PC-3 (cell line): ENCODE measurements around the gene SHROOM3. TPM values are rescaled to one million over a fixed set of nuclear protein-coding genes. Genes with fewer than 3 reads are reported as not detected.

Source experiments
- ATAC-seq: fragments of 200-7000 bp; cut with Tn5 transposase; 2 replicates; pipeline ENCODE4 v1.9.1; 2020; ENCODE audit warnings: mild to moderate bottlenecking, moderate library complexity
- BruUV-seq: library from RNA; stranded (reverse); fragments of 400-500 nt; replicated peaks from 2 replicates; lab custom pipeline; 2021; lab: Mats Ljungman, UMichigan
- CTCF ChIA-PET: fragments of 300-600 bp; sonication (Branson Sonifier 250); formaldehyde crosslinking; loops from one replicate; lab custom pipeline; 2022; ENCODE audit warnings: antibody characterized with exemption; lab: Charles Lee
- POLR2A ChIA-PET: fragments of 300-600 bp; sonication (Branson Sonifier 250); formaldehyde crosslinking; loops from one replicate; lab custom pipeline; 2022; ENCODE audit warnings: antibody characterized with exemption; ENCODE audit not compliant: unreplicated experiment; lab: Charles Lee
- DNase-seq: peaks from one replicate; pipeline ENCODE4 v3.0.0-alpha.2; 2015
- H2AFZ ChIP-seq: fragments of 300-600 bp; sonication (generic); 2 replicates; pipeline ENCODE4 v1.6.0; 2016; ENCODE audit warnings: antibody characterized with exemption, low read length
- H3F3A ChIP-seq: fragments of 300-600 bp; sonication (generic); one replicate; pipeline ENCODE4 v1.6.0; 2017; ENCODE audit warnings: antibody characterized with exemption, low read length, control low read depth, mild to moderate bottlenecking; ENCODE audit not compliant: unreplicated experiment
- H3K27ac ChIP-seq: fragments of 300-600 bp; sonication (generic); 2 replicates; pipeline ENCODE4 v1.5.1; 2016; ENCODE audit warnings: mild to moderate bottlenecking, low read length
- H3K27me3 ChIP-seq: fragments of 300-600 bp; sonication (generic); 2 replicates; pipeline ENCODE4 v1.6.1; 2016; ENCODE audit warnings: low read length, mixed read lengths
- H3K36me3 ChIP-seq: fragments of 300-600 bp; sonication (generic); 2 replicates; pipeline ENCODE4 v1.6.1; 2016; ENCODE audit warnings: low read depth, mixed run types, low read length, mixed read lengths
- H3K4me1 ChIP-seq: fragments of 300-600 bp; sonication (generic); 2 replicates; pipeline ENCODE4 v1.5.1; 2016; ENCODE audit warnings: low read length; ENCODE audit not compliant: insufficient read depth
- H3K4me2 ChIP-seq: fragments of 300-600 bp; sonication (generic); 2 replicates; pipeline ENCODE4 v1.6.0; 2016; ENCODE audit warnings: low read length
- H3K4me3 ChIP-seq: fragments of 300-600 bp; sonication (generic); 2 replicates; pipeline ENCODE4 v1.5.1; 2016; ENCODE audit warnings: mild to moderate bottlenecking, low read length, mixed read lengths
- H3K79me2 ChIP-seq: fragments of 300-600 bp; sonication (generic); 2 replicates; pipeline ENCODE4 v1.6.1; 2017; ENCODE audit warnings: low read length, mixed read lengths
- H3K9ac ChIP-seq: fragments of 300-600 bp; sonication (generic); 2 replicates; pipeline ENCODE4 v1.6.0; 2016; ENCODE audit warnings: mild to moderate bottlenecking, low read length
- H3K9me2 ChIP-seq: fragments of 300-600 bp; sonication (generic); replicated peaks from 2 replicates; pipeline ENCODE4 v1.6.1; 2016; ENCODE audit warnings: mixed run types, low read length, mixed read lengths
- H3K9me3 ChIP-seq: fragments of 300-600 bp; sonication (generic); 2 replicates; pipeline ENCODE4 v1.6.1; 2016; ENCODE audit warnings: low read length, mixed read lengths
- H4K20me1 ChIP-seq: fragments of 300-600 bp; sonication (generic); 2 replicates; pipeline ENCODE4 v1.6.1; 2016; ENCODE audit warnings: low read length, mixed read lengths
- CTCF ChIP-seq: fragments of 300-600 bp; sonication (generic); conservative IDR thresholded peaks from 2 replicates; pipeline ENCODE4 v1.5.1; 2017; ENCODE audit warnings: antibody characterized with exemption, low read depth, mild to moderate bottlenecking, low read length
- EZH2 ChIP-seq: fragments of 300-600 bp; sonication (generic); IDR thresholded peaks from one replicate; pipeline ENCODE4 v1.6.1; 2017; ENCODE audit warnings: antibody characterized with exemption, mild to moderate bottlenecking, low read length; ENCODE audit not compliant: unreplicated experiment
- EZH2phosphoT487 ChIP-seq: fragments of 300-600 bp; sonication (generic); IDR thresholded peaks from 2 replicates; pipeline ENCODE4 v1.6.1; 2018; ENCODE audit warnings: mild to moderate bottlenecking, antibody characterized with exemption, low read length, borderline replicate concordance
- intact Hi-C: fragments of 100-400 bp; cut with micrococcal nuclease; formaldehyde crosslinking; loops from 2 replicates; pipeline ENCODE4 v1.9.0; 2023
- total RNA-seq: library from RNA; depleted of rRNA; stranded (reverse); fragments of >200 nt; gene quantifications from 2 replicates; pipeline ENCODE4 v1.2.3, GENCODE V29; 2014

The SHROOM3 gene
- total RNA-seq, 1 experiment from 2014 or later: 27.8 TPM

DNA sequence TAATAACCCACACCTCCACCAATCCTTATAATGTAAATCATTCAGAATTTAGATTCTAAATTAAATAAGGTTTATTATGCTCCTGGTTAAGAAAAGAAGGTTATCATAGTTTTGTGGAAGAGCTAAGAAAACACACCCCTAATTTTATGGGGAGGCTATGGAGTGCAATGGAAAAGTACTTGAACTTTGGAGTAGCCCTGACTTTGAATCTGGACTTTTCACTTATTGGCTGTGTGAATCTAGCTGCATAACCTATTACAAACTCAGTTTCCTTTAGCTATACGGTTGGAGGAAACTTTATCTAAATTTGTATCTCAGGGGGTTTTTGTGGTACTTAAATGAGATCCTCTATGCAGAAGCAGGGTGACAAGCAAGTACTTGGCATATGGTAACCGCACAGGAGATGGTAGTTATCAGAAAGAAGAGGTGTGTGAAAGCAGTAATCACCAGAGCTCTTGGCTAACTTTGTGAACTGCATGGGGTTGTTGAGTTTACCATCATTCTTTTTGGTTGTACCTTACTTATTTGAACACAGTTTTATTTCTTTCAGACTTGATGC, 143.1 kb downstream of the SHROOM3 start:
- Histone ChIP-seq H3F3A (no peaks in the 10 kb centered on the region), H3K27me3 (no peaks in the 10 kb centered on the region), H3K9me3 (no peaks in the 10 kb centered on the region), H2AFZ (no peak overlapping the region), H3K9me2 (no peaks in the 10 kb centered on the region), H4K20me1 (no peaks in the 10 kb centered on the region), H3K4me2 (no peak overlapping the region), H3K4me1 (peaks cover 7% of the 10 kb centered on the region; the same call in 1 of the 2 replicates), H3K4me3 (no peak overlapping the region), H3K79me2 (no peaks in the 10 kb centered on the region), H3K36me3 (no peaks in the 10 kb centered on the region), H3K27ac (no peak overlapping the region), H3K9ac (no peak overlapping the region)
- intact Hi-C loops: no loop called here
- BruUV-seq: no TSS peak
- TF ChIP-seq CTCF: no peak
- no peak for TF ChIP-seq EZH2
- TF ChIP-seq EZH2phosphoT487: no peak
- ChIA-PET CTCF (no interaction called here), POLR2A (no interaction called here)
- no peak for ATAC-seq
- DNase-seq: no peak

DNA sequence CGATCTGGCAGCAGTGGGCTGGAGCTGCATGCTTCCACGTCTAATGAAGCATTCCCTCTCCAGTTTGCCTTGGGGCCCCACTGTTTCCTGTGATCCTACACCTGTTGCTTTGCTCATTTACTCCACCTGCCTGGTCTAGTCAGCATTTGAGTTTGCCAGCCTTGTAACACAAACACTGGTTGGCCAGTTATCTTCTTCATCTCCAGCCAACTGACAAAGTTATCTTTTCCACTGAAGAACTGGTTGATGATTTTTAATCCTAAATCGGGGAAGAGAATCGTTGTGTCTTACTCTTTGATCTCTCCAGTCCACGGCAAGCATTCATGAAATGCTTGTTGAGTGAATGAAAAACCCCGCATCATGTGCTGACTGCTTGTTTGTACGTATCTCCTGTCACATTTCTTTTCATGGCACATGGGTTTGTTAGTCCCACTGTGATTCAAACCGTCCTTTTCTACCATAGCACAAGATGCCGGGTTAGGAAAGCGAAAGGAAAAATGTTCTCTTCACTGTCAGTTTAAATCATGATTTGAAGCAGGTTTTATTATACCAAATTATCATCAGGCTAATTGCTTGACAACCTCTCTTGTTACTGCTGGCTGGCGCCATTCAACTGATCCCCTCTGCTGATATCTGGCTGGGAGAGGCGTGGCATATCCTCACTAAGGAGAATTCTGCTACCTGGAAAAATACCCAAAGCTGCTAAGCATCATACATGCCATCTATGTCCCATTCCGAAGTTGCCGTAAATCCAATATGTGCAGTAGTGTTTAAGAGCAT, 144.8 kb downstream of the SHROOM3 start:
- 0 out of 2 replicates have a peak, but pooled peaks have one; percentile 24 for ATAC-seq
- no peak overlapping the region for H3K4me3 ChIP-seq
- peak; percentile 38 for DNase-seq
- H2AFZ ChIP-seq: peak overlapping the region; percentile 15; the same call in 1 of the 2 replicates
- H3K9me2 ChIP-seq: no peaks in the 10 kb centered on the region
- no peaks in the 10 kb centered on the region for H3K9me3 ChIP-seq
- BruUV-seq: no TSS peak
- H4K20me1 ChIP-seq: no peaks in the 10 kb centered on the region
- peaks cover 7% of the 10 kb centered on the region; the same call in 1 of the 2 replicates for H3K4me1 ChIP-seq
- H3K27ac ChIP-seq: no peak overlapping the region
- intact Hi-C loops: no loop called here
- POLR2A ChIA-PET: no interaction called here
- no peaks in the 10 kb centered on the region for H3K79me2 ChIP-seq
- no peaks in the 10 kb centered on the region for H3K36me3 ChIP-seq
- H3F3A ChIP-seq: no peaks in the 10 kb centered on the region
- no peaks in the 10 kb centered on the region for H3K27me3 ChIP-seq
- no peak for TF ChIP-seq EZH2
- TF ChIP-seq CTCF: no peak
- no peak for TF ChIP-seq EZH2phosphoT487
- no peak overlapping the region for H3K9ac ChIP-seq
- peak overlapping the region; percentile 35 for H3K4me2 ChIP-seq
- CTCF ChIA-PET: no interaction called here
